ENCODE data around the gene TP53BP2. TPM values are rescaled to one million over a fixed set of nuclear protein-coding genes. Genes with fewer than 3 reads are reported as not detected.

Gene TP53BP2
- total RNA-seq, 4 donors from 2014 or later: 18.9 to 56.5 (median 34.7) TPM

DNA sequence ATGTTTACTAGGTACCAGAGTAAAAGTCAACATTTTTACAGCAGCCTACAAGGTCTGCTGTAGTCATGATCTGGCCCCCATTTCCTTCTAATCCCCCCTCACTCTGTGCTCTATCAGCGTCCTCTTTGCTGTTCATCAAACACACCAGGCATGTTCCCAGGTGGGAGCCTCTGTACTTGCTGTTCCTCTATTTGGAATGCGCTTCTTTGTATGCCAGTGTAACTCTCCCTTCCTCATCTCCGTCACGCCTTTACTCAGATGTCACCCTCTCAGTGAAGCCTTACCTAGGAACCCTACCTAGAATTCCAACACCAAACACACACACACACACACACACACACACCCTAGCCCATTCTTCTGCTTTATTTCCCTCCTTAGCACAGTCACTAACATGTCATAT, 21.0 kb downstream of the TP53BP2 start:
- TF ChIP-seq, protein P1, sequence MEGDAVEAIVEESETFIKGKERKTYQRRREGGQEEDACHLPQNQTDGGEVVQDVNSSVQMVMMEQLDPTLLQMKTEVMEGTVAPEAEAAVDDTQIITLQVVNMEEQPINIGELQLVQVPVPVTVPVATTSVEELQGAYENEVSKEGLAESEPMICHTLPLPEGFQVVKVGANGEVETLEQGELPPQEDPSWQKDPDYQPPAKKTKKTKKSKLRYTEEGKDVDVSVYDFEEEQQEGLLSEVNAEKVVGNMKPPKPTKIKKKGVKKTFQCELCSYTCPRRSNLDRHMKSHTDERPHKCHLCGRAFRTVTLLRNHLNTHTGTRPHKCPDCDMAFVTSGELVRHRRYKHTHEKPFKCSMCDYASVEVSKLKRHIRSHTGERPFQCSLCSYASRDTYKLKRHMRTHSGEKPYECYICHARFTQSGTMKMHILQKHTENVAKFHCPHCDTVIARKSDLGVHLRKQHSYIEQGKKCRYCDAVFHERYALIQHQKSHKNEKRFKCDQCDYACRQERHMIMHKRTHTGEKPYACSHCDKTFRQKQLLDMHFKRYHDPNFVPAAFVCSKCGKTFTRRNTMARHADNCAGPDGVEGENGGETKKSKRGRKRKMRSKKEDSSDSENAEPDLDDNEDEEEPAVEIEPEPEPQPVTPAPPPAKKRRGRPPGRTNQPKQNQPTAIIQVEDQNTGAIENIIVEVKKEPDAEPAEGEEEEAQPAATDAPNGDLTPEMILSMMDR (IDR thresholded peaks at IDR 0.05; ENCODE audit: low read depth): no peak

DNA sequence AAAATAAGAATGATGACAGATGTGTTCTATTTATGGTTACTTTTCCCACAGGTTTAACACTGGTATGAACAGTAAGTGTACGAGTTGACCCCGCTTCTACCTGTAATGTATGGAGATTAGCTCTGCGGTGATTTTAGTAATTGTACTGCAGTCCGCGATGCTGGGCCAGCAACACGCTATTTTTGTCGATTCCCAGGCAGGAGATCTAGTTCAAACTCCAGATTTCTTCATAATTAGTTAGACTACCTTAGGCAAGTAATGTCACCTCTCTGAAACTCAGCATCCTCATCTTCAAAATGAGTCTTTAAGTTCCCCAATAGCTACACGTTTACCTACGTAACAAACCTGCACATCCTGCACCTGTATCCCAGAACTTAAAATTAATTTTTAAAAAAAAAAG, 21.5 kb downstream of the TP53BP2 start:
- TF ChIP-seq, protein P1 (IDR thresholded peaks at IDR 0.05; ENCODE audit: low read depth): no peak

DNA sequence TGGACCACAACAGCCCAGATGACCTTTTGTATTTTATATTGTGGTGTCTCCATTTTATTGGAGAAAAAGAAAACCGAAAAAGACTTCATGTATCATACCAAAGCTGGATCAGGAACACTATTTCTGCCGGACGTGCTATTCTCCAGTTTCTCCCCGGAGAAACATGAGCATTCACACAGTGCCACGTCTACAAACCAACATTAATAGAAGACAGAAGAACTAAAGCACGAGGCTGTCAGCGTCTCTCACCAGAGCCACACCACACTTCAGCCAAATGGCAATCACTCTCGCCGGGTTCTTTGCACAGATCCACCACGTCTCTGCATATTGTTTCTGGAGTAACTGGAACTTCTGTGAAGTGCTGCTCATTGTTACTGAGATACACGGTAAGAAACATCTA, 24.8 kb downstream of the TP53BP2 start:
- TF ChIP-seq, protein P1 (IDR thresholded peaks at IDR 0.05; ENCODE audit: low read depth): no peak

DNA sequence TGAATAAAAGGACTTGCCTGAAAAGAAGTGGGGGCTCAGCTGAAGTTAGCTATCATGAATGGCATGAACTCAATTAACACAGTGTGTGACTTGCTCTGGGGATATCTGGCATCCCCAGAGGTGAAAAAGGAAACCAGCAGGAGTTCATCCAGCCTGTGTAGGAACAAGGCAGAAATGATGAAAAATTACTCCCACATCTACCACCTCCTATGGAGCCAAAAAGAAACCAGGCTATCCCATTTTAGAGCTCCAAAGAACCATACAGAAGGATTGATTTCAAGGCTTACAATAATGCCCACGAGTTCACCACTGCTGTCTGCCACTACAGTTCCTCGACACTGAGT, 25.3 kb downstream of the TP53BP2 start:
- TF ChIP-seq, protein P1 (IDR thresholded peaks at IDR 0.05; ENCODE audit: low read depth): no peak

DNA sequence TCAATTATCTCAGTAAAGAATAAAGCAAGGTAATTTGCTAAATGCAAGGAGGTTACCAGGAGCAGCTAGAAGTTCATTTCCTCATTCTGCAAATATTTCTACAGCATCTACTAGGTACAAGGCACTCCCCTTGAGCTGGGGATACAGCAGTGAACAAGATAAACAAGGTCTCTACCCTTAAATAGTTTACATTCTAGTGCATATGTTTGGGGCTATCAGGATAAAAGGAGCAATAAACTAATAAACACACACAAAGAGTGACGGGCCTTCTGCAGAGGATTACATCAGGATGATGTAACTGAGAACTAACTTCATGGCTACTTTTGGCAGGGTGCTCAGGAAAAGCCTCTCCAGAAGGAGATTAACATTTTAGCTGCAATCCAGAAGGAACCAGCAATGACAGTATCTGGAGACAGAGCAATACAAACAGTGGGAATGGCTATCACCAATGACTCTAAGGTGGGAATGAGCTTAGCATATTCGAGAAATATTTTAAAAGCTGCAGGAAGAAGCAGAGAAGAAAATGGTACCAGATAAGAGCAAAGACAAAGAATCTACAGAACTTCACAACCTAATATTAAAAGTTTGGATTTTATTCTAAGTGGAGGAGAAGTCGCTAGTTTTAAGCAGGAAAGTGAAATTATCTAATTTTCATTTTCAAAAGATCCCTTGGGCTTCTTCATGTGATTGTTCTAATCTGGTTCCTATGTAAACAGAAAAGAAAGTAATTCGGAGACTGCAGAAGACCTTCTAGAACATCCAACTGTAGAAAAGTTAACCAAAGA, 25.8 kb downstream of the TP53BP2 start:
- TF ChIP-seq, protein P1 (IDR thresholded peaks at IDR 0.05; ENCODE audit: low read depth): no peak

DNA sequence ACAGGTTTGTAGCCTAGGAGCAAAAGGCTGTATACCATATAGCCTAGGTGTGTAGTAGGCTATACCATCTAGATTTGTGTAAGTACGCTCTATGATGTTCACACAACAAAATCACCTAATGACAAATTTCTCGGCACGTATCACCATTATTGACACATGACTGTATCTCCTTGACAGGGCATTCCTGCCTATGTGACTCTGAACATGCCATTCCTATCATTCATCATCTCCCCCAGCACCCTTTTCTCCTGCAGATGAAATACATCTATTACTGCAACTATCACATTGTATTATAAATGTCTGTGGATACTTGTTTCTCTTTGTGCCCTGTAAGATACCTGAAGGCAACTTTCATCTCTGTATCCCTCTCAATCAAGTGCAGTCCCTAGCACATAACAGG, 29.9 kb downstream of the TP53BP2 start:
- TF ChIP-seq, protein P1 (IDR thresholded peaks at IDR 0.05; ENCODE audit: low read depth): no peak

DNA sequence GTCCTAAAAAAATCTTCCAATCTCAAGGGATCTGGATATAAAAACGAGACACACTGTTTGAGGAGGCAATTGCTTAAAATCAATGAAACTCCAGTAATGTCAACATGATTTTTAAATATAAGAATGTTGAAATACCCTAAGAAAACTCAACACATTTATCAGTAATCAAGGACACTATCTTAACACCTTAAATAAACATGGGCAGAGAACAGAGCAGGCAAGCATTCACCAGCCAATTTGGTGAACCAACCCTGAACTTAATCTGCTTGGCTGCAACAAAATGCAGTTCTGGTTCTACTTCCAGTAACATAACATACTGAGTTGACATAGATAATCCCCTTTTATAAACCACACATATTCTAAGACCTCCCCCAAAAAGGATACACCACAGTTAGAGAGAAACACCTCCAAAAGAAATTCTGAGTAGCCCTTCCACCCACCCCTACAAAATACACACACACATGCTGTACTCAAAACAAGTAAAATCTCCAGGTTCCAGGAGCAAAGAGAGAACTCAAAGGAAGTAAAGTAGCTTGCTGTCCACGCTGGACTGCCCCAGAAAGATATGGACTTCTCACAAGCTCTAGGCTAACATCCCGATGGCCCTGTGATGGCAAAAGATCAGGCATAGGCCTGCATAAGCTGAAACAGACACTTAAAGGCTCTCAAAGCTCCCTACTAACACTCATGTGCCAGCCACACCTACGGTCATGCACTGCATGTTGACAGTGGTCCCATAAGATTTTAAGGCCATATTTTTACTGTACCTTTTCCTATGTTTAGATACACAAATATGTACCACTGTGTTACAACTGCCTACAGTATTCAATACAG, 30.5 kb downstream of the TP53BP2 start:
- TF ChIP-seq, protein P1 (IDR thresholded peaks at IDR 0.05; ENCODE audit: low read depth): no peak
